ENCODE data around the gene NOC2L. TPM values are rescaled to one million over a fixed set of nuclear protein-coding genes. Genes with fewer than 3 reads are reported as not detected.
"Not testable (repeated sequence)": the region's sequence is repeated elsewhere in the genome, so short reads cannot be mapped to it uniquely, and the experiment has no call there.

Gene NOC2L
- total RNA-seq, 1 donor from 2014 or later: 46.5 TPM

GRCh38 chr1:978069-978834 lies 19.2 kb upstream of the NOC2L start:
- DNase-seq: no peak
- Histone ChIP-seq H3K4me1 (peaks cover 11% of the 10 kb centered on the region), H3K4me3 (no peak overlapping the region), H3K27ac (no peak overlapping the region), H3K27me3 (ENCODE audit: low read depth) (peaks cover 30% of the 10 kb centered on the region), H3K36me3 (no peaks in the 10 kb centered on the region), H3K9me3 (no peaks in the 10 kb centered on the region)
- no peak for TF ChIP-seq CTCF (IDR thresholded peaks at IDR 0.05)
- intact Hi-C loops (cut with DNase I): no loop called here
- ATAC-seq: no peak

GRCh38 chr1:976791-977190 lies 17.7 kb upstream of the NOC2L start:
- H3K9me3 ChIP-seq; H3K36me3 ChIP-seq; H3K4me3 ChIP-seq; ATAC-seq; intact Hi-C loops (cut with DNase I); H3K27ac ChIP-seq; DNase-seq: not testable (repeated sequence)
- Histone ChIP-seq H3K4me1 (peaks cover 11% of the 10 kb centered on the region), H3K27me3 (ENCODE audit: low read depth) (peaks cover 44% of the 10 kb centered on the region)

GRCh38 chr1:975896-976683 lies 17.0 kb upstream of the NOC2L start:
- peak overlapping the region; percentile 45 for H3K4me3 ChIP-seq
- peak; percentile 48 for TF ChIP-seq CTCF (IDR thresholded peaks at IDR 0.05)
- peaks cover 47% of the 10 kb centered on the region for H3K27me3 ChIP-seq (ENCODE audit: low read depth)
- H3K9me3 ChIP-seq: no peaks in the 10 kb centered on the region
- H3K4me1 ChIP-seq: peaks cover 11% of the 10 kb centered on the region
- ATAC-seq (peak; percentile 64 to 68), DNase-seq (peak; percentile 79)
- intact Hi-C loops (cut with DNase I): no loop called here
- no peak overlapping the region for H3K27ac ChIP-seq
- H3K36me3 ChIP-seq: no peaks in the 10 kb centered on the region

GRCh38 chr1:975365-975764 lies 16.3 kb upstream of the NOC2L start:
- Histone ChIP-seq H3K9me3 (no peaks in the 10 kb centered on the region), H3K4me3 (no peak overlapping the region), H3K36me3 (no peaks in the 10 kb centered on the region), H3K4me1 (peaks cover 11% of the 10 kb centered on the region), H3K27me3 (ENCODE audit: low read depth) (peaks cover 55% of the 10 kb centered on the region), H3K27ac (no peak overlapping the region)
- ATAC-seq (no peak), DNase-seq (no peak)
- no peak for TF ChIP-seq CTCF (IDR thresholded peaks at IDR 0.05)
- intact Hi-C loops (cut with DNase I): no loop called here

GRCh38 chr1:974687-975328 lies 15.8 kb upstream of the NOC2L start:
- Histone ChIP-seq H3K9me3 (no peaks in the 10 kb centered on the region), H3K36me3 (no peaks in the 10 kb centered on the region), H3K27me3 (ENCODE audit: low read depth) (peaks cover 58% of the 10 kb centered on the region), H3K4me1 (peaks cover 11% of the 10 kb centered on the region), H3K4me3 (no peak overlapping the region), H3K27ac (no peak overlapping the region)
- DNase-seq: no peak
- no peak for TF ChIP-seq CTCF (IDR thresholded peaks at IDR 0.05)
- intact Hi-C loops (cut with DNase I): no loop called here
- no peak for ATAC-seq
